Parietal lobe (tissue), 1 donor: ENCODE results near the gene EXD3. TPM values are rescaled to one million over a fixed set of nuclear protein-coding genes. Genes with fewer than 3 reads are reported as not detected.

ENCODE experiments used
- total RNA-seq: library from RNA; depleted of rRNA; stranded (reverse); fragments of >200 nt; gene quantifications from one replicate; pipeline ENCODE4 v1.2.3, GENCODE V29; 2014

Gene EXD3, protein sequence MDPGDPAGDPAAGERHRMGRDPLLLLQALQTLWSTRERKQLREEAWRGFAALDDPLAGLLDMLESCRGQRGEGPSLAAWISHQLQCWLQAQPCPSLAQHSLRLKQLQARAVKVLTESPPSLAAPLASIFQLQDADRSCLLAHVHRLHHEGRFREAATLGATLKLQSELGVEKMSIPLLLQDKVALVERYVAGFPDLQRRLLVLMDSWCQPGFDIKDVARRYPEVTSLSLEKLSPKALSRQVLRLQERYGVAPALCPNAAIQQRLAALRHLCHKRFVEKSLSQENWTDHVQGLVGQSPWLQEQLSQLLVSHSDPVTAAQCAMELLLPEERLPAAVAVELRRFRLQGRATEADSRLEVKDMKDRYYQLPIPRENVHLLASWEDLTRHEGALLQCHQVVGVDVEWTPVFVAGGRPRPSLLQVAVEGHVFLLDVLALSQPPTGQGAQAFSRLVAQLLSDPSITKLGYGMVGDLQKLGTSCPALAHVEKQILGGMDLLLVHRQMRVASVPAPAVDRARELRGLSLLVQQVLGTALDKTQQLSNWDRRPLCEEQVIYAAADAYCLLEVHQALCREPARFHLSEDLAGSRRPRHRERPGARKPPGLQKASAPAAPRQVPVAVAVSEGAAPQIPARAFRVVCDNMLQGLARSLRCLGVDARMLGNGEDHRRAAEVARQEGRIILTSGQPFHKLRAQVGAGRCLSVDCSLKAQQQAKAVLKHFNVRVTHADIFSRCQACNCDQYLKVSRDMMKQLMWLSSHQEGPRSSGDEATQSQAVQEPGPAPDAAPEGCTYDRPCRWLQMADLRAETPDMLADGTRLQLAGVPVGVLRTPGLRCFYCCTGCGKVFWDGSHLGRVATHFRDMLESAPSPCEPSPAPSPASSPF
- 36.9 TPM for total RNA-seq

DNA sequence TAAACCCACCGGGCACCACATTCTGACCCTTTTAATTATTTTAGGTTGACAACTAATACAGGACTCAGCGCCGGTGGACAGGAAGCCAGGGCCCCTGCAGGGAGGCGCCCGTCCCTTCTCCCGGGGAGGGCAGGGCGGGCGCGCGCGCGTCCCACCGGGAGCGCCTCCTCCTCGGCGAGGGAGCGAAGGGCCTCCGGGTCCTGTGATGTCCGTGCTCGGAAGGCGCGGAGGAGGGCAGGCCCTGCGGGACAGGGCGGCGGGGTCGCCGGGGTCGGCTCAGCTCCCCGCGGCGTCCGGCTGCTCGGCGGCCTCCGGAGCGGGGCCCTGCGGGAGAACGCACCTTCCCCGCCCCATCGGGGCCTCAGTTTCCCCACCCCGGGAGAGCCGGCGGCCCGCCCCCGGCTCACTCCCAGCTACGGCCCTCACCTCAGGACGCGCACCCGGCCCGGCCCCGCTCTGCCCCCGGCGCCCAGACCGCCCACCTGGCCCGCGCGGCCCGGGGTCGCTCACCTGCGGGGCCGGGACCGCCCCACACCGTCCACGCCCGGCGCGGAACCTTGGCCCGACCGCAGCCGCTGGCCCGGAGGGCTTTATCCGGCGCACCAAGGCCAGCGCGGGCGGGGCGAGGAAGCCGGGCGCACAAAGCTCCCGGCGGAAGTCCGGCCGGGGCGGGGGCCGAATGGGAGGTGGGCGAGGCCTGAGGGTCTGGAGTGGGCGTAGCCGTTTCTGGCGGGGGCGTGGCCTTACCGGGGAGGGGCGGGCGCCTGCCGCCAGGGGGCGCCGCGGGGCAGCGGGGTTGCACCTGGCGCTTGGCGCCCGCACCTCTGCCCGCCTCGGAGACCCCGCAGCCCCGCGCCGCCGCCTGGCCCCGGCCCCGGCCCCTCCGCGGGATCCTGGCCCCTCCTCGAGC lies at the start of gene EXD3, which contains the start of gene NOXA1:
Gene EXD3, minus strand, starts transcription at position 559 of the 910 bp plus-strand sequence. CDS start 27,805 bp downstream, outside the sequence.
Gene NOXA1, plus strand, starts transcription at position 790 of the 910 bp plus-strand sequence. CDS start 137 bp downstream, outside the sequence.

GRCh38 chr9:137459152-137459600 lies 36.2 kb upstream of the EXD3 start, which contains the start of gene NSMF:
Gene NSMF, minus strand, starts transcription at chr9:137459334. Its CDS starts 232 bp downstream, at chr9:137459102.

GRCh38 chr9:137441289-137441934 lies 18.4 kb upstream of the EXD3 start, which contains the start of gene ENTPD8:
Gene ENTPD8, minus strand, starts transcription at chr9:137441357. Its CDS starts 3,072 bp downstream, at chr9:137438285.

DNA sequence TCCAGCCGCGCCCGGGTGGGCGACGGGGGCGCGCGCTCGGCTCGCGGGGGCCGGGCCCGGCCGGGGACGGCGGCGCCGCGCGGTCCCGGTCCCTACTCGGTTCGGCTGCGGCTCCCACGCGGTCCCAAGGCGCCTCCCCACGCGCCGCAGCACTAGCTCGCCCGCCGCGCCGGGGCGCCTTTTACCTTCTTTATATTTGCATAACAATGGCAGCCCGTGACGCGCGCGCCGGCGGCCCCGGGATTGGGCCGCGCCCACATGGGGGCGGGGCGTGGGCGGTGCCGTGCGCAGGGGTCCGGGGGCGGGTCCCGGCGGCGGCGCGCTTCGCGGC lies 120.9 kb downstream of the EXD3 start, which contains the start of gene NRARP:
Gene NRARP, minus strand, starts transcription at position 154 of the 331 bp plus-strand sequence. CDS start 343 bp downstream, outside the sequence.

DNA sequence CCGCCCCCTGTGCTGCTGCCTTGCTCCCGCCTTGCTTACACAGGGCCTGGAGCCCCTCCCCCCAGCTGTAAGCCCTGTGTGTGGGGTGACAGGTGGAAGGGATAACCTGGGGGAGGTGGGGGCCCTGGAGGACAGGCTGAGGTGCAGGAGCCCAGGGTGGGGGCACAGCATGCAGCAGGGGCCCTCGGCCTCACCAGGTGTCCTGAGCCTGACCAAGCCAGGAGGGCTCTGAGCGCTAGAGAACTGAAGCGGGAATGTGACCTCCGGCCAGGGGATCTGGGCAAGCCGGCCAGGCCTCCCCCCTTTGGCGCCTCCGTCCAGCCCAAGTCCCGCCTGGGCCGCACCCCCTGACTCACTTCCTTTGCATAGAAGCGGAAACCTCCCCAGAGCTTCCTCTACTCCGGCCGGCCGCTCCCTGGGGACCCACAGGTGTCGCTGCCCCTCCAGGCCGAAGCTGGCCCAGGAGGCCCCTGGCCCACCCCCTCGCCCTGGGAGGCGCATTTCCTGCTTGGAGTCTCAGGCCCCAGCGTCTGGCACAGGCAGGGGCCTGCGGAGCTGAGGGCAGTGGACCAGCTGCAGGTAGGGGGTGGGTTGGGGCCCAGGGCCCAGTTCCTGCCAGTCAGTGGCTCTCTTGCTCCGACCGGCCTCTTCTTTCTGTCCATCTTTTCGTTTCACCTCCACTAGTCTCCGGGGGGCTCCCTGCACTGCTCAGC lies 145.5 kb downstream of the EXD3 start, which contains the start of gene TOR4A:
Gene TOR4A, plus strand, starts transcription at position 398 of the 713 bp plus-strand sequence. CDS start 964 bp downstream, outside the sequence.

Other genes starting within 250 kb of the EXD3 start
- 39.1 TPM for gene ANAPC2, start 234.6 kb downstream of the EXD3 start, total RNA-seq
- gene SSNA1, start 234.5 kb downstream of the EXD3 start, total RNA-seq: 21.3 TPM
- 7.5 TPM for gene TPRN, start 222.4 kb downstream of the EXD3 start, total RNA-seq
- 31.6 TPM for gene TMEM203, start 217.5 kb downstream of the EXD3 start, total RNA-seq
- 6.9 TPM for gene NDOR1, start 217.5 kb downstream of the EXD3 start, total RNA-seq
- gene RNF208, start 200.9 kb downstream of the EXD3 start, total RNA-seq: 1.9 TPM
- gene CYSRT1, start 198.0 kb downstream of the EXD3 start, total RNA-seq: not detected
- gene RNF224, start 195.7 kb downstream of the EXD3 start, total RNA-seq: not detected
- not detected for gene SLC34A3, start 192.3 kb downstream of the EXD3 start, total RNA-seq
- gene TUBB4B, start 181.9 kb downstream of the EXD3 start, total RNA-seq: 88.9 TPM
- not detected for gene STPG3, start 171.9 kb downstream of the EXD3 start, total RNA-seq
- gene NELFB, start 167.8 kb downstream of the EXD3 start, total RNA-seq: 34.4 TPM
- gene TOR4A, start 145.4 kb downstream of the EXD3 start, total RNA-seq: 0.31 TPM
- 5.0 TPM for gene NRARP, start 120.9 kb downstream of the EXD3 start, total RNA-seq
- gene NOXA1, start 231 bp upstream of the EXD3 start, total RNA-seq: 2.5 TPM
- not detected for gene ENTPD8, start 18.2 kb upstream of the EXD3 start, total RNA-seq
- gene NSMF, start 36.2 kb upstream of the EXD3 start, total RNA-seq: 66.7 TPM
- 3.8 TPM for gene PNPLA7, start 127.2 kb upstream of the EXD3 start, total RNA-seq
- 19.7 TPM for gene MRPL41, start 128.7 kb upstream of the EXD3 start, total RNA-seq
- 49.1 TPM for gene DPH7, start 155.8 kb upstream of the EXD3 start, total RNA-seq
- gene ZMYND19, start 167.3 kb upstream of the EXD3 start, total RNA-seq: 20.7 TPM
- 42.9 TPM for gene ARRDC1, start 182.5 kb upstream of the EXD3 start, total RNA-seq
- 128 TPM for gene EHMT1, start 195.8 kb upstream of the EXD3 start, total RNA-seq